Right lung (tissue), 5 donors: ENCODE measurements around the gene CD300A. TPM values are rescaled to one million over a fixed set of nuclear protein-coding genes. Genes with fewer than 3 reads are reported as not detected.
A peak's percentile ranks its signal among the peaks of the same experiment; 100 is the strongest.

Experiments used
- DNase-seq, 2 donors: peaks; one replicate each; pipeline ENCODE4 v3.0.0-alpha.2; 2013
- polyA plus RNA-seq, 5 donors: library from polyadenylated mRNA; unstranded; fragments of 120-200 nt; gene quantifications; one replicate each; pipeline versions ENCODE4 v1.2.1 to v1.2.3, GENCODE V29; 2013; ENCODE audit warnings: inconsistent platforms in 1 of 5, low replicate concordance in 1 of 5; ENCODE audit not compliant: insufficient read length in 5 of 5, insufficient read depth in 1 of 5

CD300A gene
- polyA plus RNA-seq, 5 donors, result 1.6 to 3.6 (median 2.1) TPM

GRCh38 chr17:74439691-74440567 lies 26.5 kb upstream of the CD300A start:
- DNase-seq, result no peak

GRCh38 chr17:74441537-74441936 lies 24.9 kb upstream of the CD300A start:
- no peak for DNase-seq

- no peak for DNase-seq
These were observed 24.2 kb upstream of the CD300A start for GRCh38 chr17:74442291-74442669.

- peak; percentile 84 to 86 for DNase-seq
These were observed 23.5 kb upstream of the CD300A start for GRCh38 chr17:74442670-74443515.

- DNase-seq, result no peak
These were observed 22.7 kb upstream of the CD300A start for GRCh38 chr17:74443516-74444296.

GRCh38 chr17:74444406-74444805 lies 22.0 kb upstream of the CD300A start:
- peak; percentile 77 to 79 for DNase-seq

GRCh38 chr17:74445158-74445557 lies 21.3 kb upstream of the CD300A start:
- DNase-seq, result no peak

GRCh38 chr17:74446551-74447500 lies 19.6 kb upstream of the CD300A start:
- no peak for DNase-seq

- no peak for DNase-seq
These were observed 18.7 kb upstream of the CD300A start for GRCh38 chr17:74447628-74448159.

GRCh38 chr17:74448756-74449155 lies 17.7 kb upstream of the CD300A start:
- no peak for DNase-seq

GRCh38 chr17:74449306-74449705 lies 17.1 kb upstream of the CD300A start:
- no peak for DNase-seq

- DNase-seq, result no peak
These were observed 16.7 kb upstream of the CD300A start for GRCh38 chr17:74449773-74450172.

- DNase-seq, result no peak
These were observed 16.2 kb upstream of the CD300A start for GRCh38 chr17:74450231-74450630.

- no peak for DNase-seq
These were observed 15.5 kb upstream of the CD300A start for GRCh38 chr17:74450925-74451403.

GRCh38 chr17:74451557-74451956 lies 14.9 kb upstream of the CD300A start:
- DNase-seq, result no peak

- no peak for DNase-seq
These were observed 14.2 kb upstream of the CD300A start for GRCh38 chr17:74452033-74452840.

GRCh38 chr17:74452841-74453661 lies 13.4 kb upstream of the CD300A start:
- no peak for DNase-seq

GRCh38 chr17:74453665-74454196 lies 12.7 kb upstream of the CD300A start:
- no peak for DNase-seq
